GM18909 (cell line): ENCODE data around the gene SNW1.
A peak's percentile ranks its signal among the peaks of the same experiment; 100 is the strongest.
"Not testable (repeated sequence)": the region's sequence is repeated elsewhere in the genome, so short reads cannot be mapped to it uniquely, and the experiment has no call there.

Experiments used
- ATAC-seq: cut with Tn5 transposase; IDR thresholded peaks from one replicate; pipeline ENCODE4 v1.9.1; 2021; ENCODE audit warnings: mild to moderate bottlenecking; ENCODE audit not compliant: unreplicated experiment, poor library complexity

Gene SNW1

GRCh38 chr14:77752799-77753516, 8.0 kb downstream of the SNW1 start:
- no peak for ATAC-seq

GRCh38 chr14:77752266-77752665, 8.7 kb downstream of the SNW1 start:
- no peak for ATAC-seq

GRCh38 chr14:77747425-77747824, 13.5 kb downstream of the SNW1 start:
- not testable (repeated sequence) for ATAC-seq

GRCh38 chr14:77746064-77746702, 14.8 kb downstream of the SNW1 start:
- ATAC-seq = no peak

- no peak for ATAC-seq
Measured at GRCh38 chr14:77741438-77741837, 19.5 kb downstream of the SNW1 start.

GRCh38 chr14:77738559-77739250, 22.3 kb downstream of the SNW1 start:
- ATAC-seq = no peak

- ATAC-seq = no peak
Measured at GRCh38 chr14:77730976-77731497, 29.9 kb downstream of the SNW1 start.

- ATAC-seq = no peak
Measured at GRCh38 chr14:77722301-77722700, 38.7 kb downstream of the SNW1 start.

- no peak for ATAC-seq
Measured at GRCh38 chr14:77721437-77721836, 39.5 kb downstream of the SNW1 start.

GRCh38 chr14:77717608-77718305, 43.2 kb downstream of the SNW1 start:
- no peak for ATAC-seq

- ATAC-seq = no peak
Measured at GRCh38 chr14:77714926-77715325, 46.0 kb downstream of the SNW1 start.

- ATAC-seq = no peak
Measured at GRCh38 chr14:77710364-77710763, 50.6 kb downstream of the SNW1 start.

- ATAC-seq = no peak
Measured at GRCh38 chr14:77709412-77709811, 51.5 kb downstream of the SNW1 start.

GRCh38 chr14:77708749-77709148, 52.2 kb downstream of the SNW1 start:
- no peak for ATAC-seq

GRCh38 chr14:77707724-77708408, 53.1 kb downstream of the SNW1 start, which contains the start of the genes ALKBH1 and SLIRP:
ALKBH1 (minus strand) TSS chr14:77708023; CDS start chr14:77708004, 19 bp downstream.
SLIRP (plus strand) TSS chr14:77708103; CDS start chr14:77708112, 9 bp downstream.
- peak; percentile 98 for ATAC-seq

GRCh38 chr14:77707355-77707723, 53.6 kb downstream of the SNW1 start:
- ATAC-seq = peak; percentile 22

- no peak for ATAC-seq
Measured at GRCh38 chr14:77691259-77691658, 69.7 kb downstream of the SNW1 start.

GRCh38 chr14:77682158-77682553, 78.8 kb downstream of the SNW1 start:
- ATAC-seq = no peak

- ATAC-seq = no peak
Measured at GRCh38 chr14:77681196-77682157, 79.5 kb downstream of the SNW1 start.
